Endodermal cell (in vitro differentiated cells): Measurements from ENCODE around the gene GPSM1. TPM values are rescaled to one million over a fixed set of nuclear protein-coding genes. Genes with fewer than 3 reads are reported as not detected.

Experiments used
- DNase-seq: peaks from one replicate; pipeline ENCODE4 v3.0.0-alpha.2; 2017
- H3K27ac ChIP-seq: 2 replicates; pipeline ENCODE4 v1.5.1; 2013; ENCODE audit warnings: mild to moderate bottlenecking, low read depth, low read length, moderate library complexity
- H3K27me3 ChIP-seq: 2 replicates; pipeline ENCODE4 v1.6.1; 2013; ENCODE audit warnings: mild to moderate bottlenecking, low read length, moderate library complexity; ENCODE audit not compliant: insufficient read depth, control insufficient read depth, poor library complexity, severe bottlenecking
- H3K36me3 ChIP-seq: 2 replicates; pipeline ENCODE4 v1.7.0; 2013; ENCODE audit warnings: mild to moderate bottlenecking, low read length, moderate library complexity; ENCODE audit not compliant: control insufficient read depth, insufficient read depth
- H3K4me1 ChIP-seq: one replicate; pipeline ENCODE4 v1.7.0; 2013; ENCODE audit warnings: low read length; ENCODE audit not compliant: control insufficient read depth, insufficient read depth
- H3K4me3 ChIP-seq: 2 replicates; pipeline ENCODE4 v1.5.1; 2013; ENCODE audit warnings: mild to moderate bottlenecking, low read length, moderate library complexity
- H3K9ac ChIP-seq: 2 replicates; pipeline ENCODE4 v1.6.1; 2013; ENCODE audit warnings: mild to moderate bottlenecking, low read length, moderate library complexity; ENCODE audit not compliant: poor library complexity, severe bottlenecking; ENCODE audit errors: extremely low read depth
- H3K9me3 ChIP-seq: 2 replicates; pipeline ENCODE4 v1.6.1; 2013; ENCODE audit warnings: mild to moderate bottlenecking, low read length, moderate library complexity; ENCODE audit not compliant: control insufficient read depth
- H3K27ac Mint-ChIP-seq: 2 replicates; pipeline ENCODE4 v1.8.0; 2020; ENCODE audit warnings: mixed read lengths
- H3K27me3 Mint-ChIP-seq: 2 replicates; pipeline ENCODE4 v1.8.0; 2021; ENCODE audit warnings: mild to moderate bottlenecking, mixed read lengths; ENCODE audit not compliant: insufficient read depth
- H3K36me3 Mint-ChIP-seq: 2 replicates; pipeline ENCODE4 v1.8.0; 2020; ENCODE audit warnings: low read depth, mixed read lengths
- H3K4me1 Mint-ChIP-seq: 2 replicates; pipeline ENCODE4 v1.8.0; 2020; ENCODE audit warnings: mixed read lengths
- H3K4me3 Mint-ChIP-seq: 2 replicates; pipeline ENCODE4 v1.8.0; 2020; ENCODE audit warnings: mild to moderate bottlenecking, moderate library complexity, mixed read lengths
- H3K9me3 Mint-ChIP-seq: 2 replicates; pipeline ENCODE4 v1.8.0; 2020; ENCODE audit warnings: mild to moderate bottlenecking, mixed read lengths
- CTCF ChIP-seq: fragments of 200-600 bp; sonication (generic); conservative IDR thresholded peaks from 2 replicates; pipeline ENCODE4 v1.5.0; 2021; ENCODE audit warnings: antibody characterized with exemption, mild to moderate bottlenecking
- WGBS, 2 experiments: methylation state at CpG; one replicate each; pipeline versions ENCODE4 v1.1.5 to v1.1.7; 2013; ENCODE audit warnings: missing lambda C conversion rate in 2 of 2, mixed read lengths in 1 of 2; ENCODE audit not compliant: insufficient coverage in 1 of 2, insufficient read length in 1 of 2; 5-methylcytosine and 5-hydroxymethylcytosine counted together
- long read RNA-seq, 4 experiments: library from polyadenylated mRNA in 2 of 4; library from RNA in 1 of 4; library from capped mRNA in 1 of 4; stranded (forward) in 3 of 4; unstranded in 1 of 4; transcript quantifications; one replicate each; pipeline ENCODE4 v2.0.0, GENCODE V29; 2020 to 2021; ENCODE audit warnings: inconsistent platforms in 1 of 4
- polyA plus RNA-seq, 2 experiments: library from polyadenylated mRNA; stranded (reverse); fragments of 50-300 nt; gene quantifications; one replicate each; pipeline ENCODE4 v1.2.3, GENCODE V29; 2013
- total RNA-seq, 2 donors: library from RNA; stranded (reverse); fragmentation: NEBNext Ultra II Directional in 1 of 2; extraction: Animal tissue kit (Norgen Biotek cat#: 25700) in 1 of 2; gene quantifications; 2 replicates in 1 of 2; 3 replicates in 1 of 2; pipeline ENCODE4 v1.2.1, GENCODE V29; 2021

GPSM1 gene, protein sequence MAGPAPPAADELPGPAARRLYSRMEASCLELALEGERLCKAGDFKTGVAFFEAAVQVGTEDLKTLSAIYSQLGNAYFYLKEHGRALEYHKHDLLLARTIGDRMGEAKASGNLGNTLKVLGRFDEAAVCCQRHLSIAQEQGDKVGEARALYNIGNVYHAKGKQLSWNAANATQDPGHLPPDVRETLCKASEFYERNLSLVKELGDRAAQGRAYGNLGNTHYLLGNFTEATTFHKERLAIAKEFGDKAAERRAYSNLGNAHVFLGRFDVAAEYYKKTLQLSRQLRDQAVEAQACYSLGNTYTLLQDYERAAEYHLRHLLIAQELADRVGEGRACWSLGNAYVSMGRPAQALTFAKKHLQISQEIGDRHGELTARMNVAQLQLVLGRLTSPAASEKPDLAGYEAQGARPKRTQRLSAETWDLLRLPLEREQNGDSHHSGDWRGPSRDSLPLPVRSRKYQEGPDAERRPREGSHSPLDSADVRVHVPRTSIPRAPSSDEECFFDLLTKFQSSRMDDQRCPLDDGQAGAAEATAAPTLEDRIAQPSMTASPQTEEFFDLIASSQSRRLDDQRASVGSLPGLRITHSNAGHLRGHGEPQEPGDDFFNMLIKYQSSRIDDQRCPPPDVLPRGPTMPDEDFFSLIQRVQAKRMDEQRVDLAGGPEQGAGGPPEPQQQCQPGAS
- 10 to 100 TPM; 37.2 to 38.6 TPM for total RNA-seq
- polyA plus RNA-seq (2013, experiment 1 of 2): 48.0 TPM
- 42.4 TPM for polyA plus RNA-seq (2013, experiment 2 of 2)
- long read RNA-seq, experiment 1, partial matches to known transcripts: 7 of 11 reads
- long read RNA-seq, experiment 1, other reads (novel, unspliced or antisense): 0 of 11 reads
- long read RNA-seq, experiment 2, transcript GPSM1-205 (14 exons, 3,633 nt): major isoform, 48 of 68 reads
- long read RNA-seq, experiment 2, partial matches to known transcripts: 8 of 68 reads
- long read RNA-seq, experiment 2, other reads (novel, unspliced or antisense): 8 of 68 reads
- long read RNA-seq, experiment 3, partial matches to known transcripts: 5 of 12 reads
- long read RNA-seq, experiment 3, other reads (novel, unspliced or antisense): 6 of 12 reads
- long read RNA-seq, experiment 4, partial matches to known transcripts: 0 of 3 reads
- long read RNA-seq, experiment 4, other reads (novel, unspliced or antisense): 3 of 3 reads

GRCh38 chr9:136327304-136327974 lies at the start of gene GPSM1:
GPSM1 (plus strand) TSS chr9:136327539; CDS start chr9:136327696, 157 bp downstream.
- Histone ChIP-seq H3K9ac (peak within 1 kb of the TSS; percentile 59), H3K4me3 (peak within 1 kb of the TSS; percentile 86), H3K9me3 (no peaks in the 10 kb centered on the region), H3K27ac (peak within 1 kb of the TSS; percentile 81), H3K27me3 (no peaks in the 10 kb centered on the region), H3K36me3 (peaks cover 4% of the 10 kb centered on the region), H3K4me1 (peaks cover 17% of the 10 kb centered on the region)
- H3K9me3 Mint-ChIP-seq: no peaks in the 10 kb centered on the region
- peak; percentile 67 for DNase-seq
- no peaks in the 10 kb centered on the region for H3K27me3 Mint-ChIP-seq
- TF ChIP-seq CTCF: no peak
- peak within 1 kb of the TSS; percentile 54 for H3K4me3 Mint-ChIP-seq
- peaks cover 6% of the 10 kb centered on the region for H3K4me1 Mint-ChIP-seq
- WGBS, 2 experiments: 0 to 1% methylated on average over 9 to 79 of the region's 88 CpGs
- no peaks in the 10 kb centered on the region for H3K36me3 Mint-ChIP-seq
- peak within 1 kb of the TSS; percentile 52 for H3K27ac Mint-ChIP-seq

DNA sequence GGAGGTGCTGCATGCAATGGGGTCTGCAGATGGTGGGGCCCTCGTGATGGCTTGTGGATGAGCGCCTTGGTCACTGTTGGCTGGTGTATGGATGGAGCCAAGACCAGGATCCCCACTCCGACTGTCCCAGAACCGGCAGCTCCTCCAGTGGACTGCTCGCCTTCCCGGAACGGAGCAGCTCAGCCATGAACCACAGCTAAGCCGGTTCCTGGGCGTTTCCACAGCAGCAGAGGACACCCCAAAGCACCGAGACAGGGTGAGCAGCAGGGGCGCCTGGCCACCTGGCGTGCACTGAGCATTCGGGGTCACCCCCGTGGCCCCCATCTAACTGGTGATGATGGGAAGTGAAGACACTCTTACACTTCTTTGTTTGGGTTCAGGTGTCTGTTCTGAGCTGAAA lies 49.6 kb upstream of the GPSM1 start:
- H3K9me3 ChIP-seq: no peaks in the 10 kb centered on the region
- no peaks in the 10 kb centered on the region for H3K4me1 ChIP-seq
- no peak for DNase-seq
- Mint-ChIP-seq H3K4me1 (no peaks in the 10 kb centered on the region), H3K9me3 (no peaks in the 10 kb centered on the region), H3K27ac (no peak overlapping the region), H3K27me3 (no peaks in the 10 kb centered on the region), H3K36me3 (no peaks in the 10 kb centered on the region), H3K4me3 (no peak overlapping the region)
- H3K27me3 ChIP-seq: no peaks in the 10 kb centered on the region
- H3K27ac ChIP-seq: no peak overlapping the region
- H3K9ac ChIP-seq: no peak overlapping the region
- 88 to 91% methylated on average over 4 to 14 of the region's 14 CpGs for WGBS, 2 experiments
- peak; percentile 46 for TF ChIP-seq CTCF
- H3K4me3 ChIP-seq: no peak overlapping the region
- H3K36me3 ChIP-seq: no peaks in the 10 kb centered on the region

- no peak for DNase-seq
- Mint-ChIP-seq H3K4me3 (no peak overlapping the region), H3K4me1 (no peaks in the 10 kb centered on the region), H3K36me3 (no peaks in the 10 kb centered on the region), H3K27me3 (no peaks in the 10 kb centered on the region), H3K9me3 (no peaks in the 10 kb centered on the region), H3K27ac (no peak overlapping the region)
- WGBS, 2 experiments: 81 to 90% methylated on average over 7 to 9 of the region's 9 CpGs
- H3K36me3 ChIP-seq: no peaks in the 10 kb centered on the region
- H3K27me3 ChIP-seq: no peaks in the 10 kb centered on the region
- H3K9ac ChIP-seq: no peak overlapping the region
- no peaks in the 10 kb centered on the region for H3K9me3 ChIP-seq
- no peaks in the 10 kb centered on the region for H3K4me1 ChIP-seq
- no peak overlapping the region for H3K4me3 ChIP-seq
- no peak overlapping the region for H3K27ac ChIP-seq
- TF ChIP-seq CTCF: no peak
Observed at GRCh38 chr9:136278221-136278620, 49.1 kb upstream of the GPSM1 start.
